Astrocyte (in vitro differentiated cells and primary cell): Measurements from ENCODE around the gene POLDIP3. TPM values are rescaled to one million over a fixed set of nuclear protein-coding genes. Genes with fewer than 3 reads are reported as not detected.

Source experiments
- DNase-seq: peaks from one replicate; pipeline ENCODE4 v3.0.0-alpha.2; 2010; ENCODE audit warnings: low read depth
- FAIRE-seq: peaks from 2 replicates; lab custom pipeline; 2011; peaks lifted over from hg19 to GRCh38; lab: Jason Lieb, UNC
- H2AFZ ChIP-seq: 2 replicates; pipeline ENCODE4 v1.6.0; 2012; ENCODE audit warnings: low read depth, low read length, inconsistent platforms
- H3K27ac ChIP-seq: 2 replicates; pipeline ENCODE4 v1.5.1; 2011; ENCODE audit warnings: low read depth, low read length, inconsistent platforms
- H3K27me3 ChIP-seq: 2 replicates; pipeline ENCODE4 v1.6.0; 2011; ENCODE audit warnings: low read length, inconsistent platforms; ENCODE audit not compliant: insufficient read depth
- H3K36me3 ChIP-seq: 2 replicates; pipeline ENCODE4 v1.5.1; 2011; ENCODE audit warnings: low read length, inconsistent platforms; ENCODE audit not compliant: insufficient read depth
- H3K4me1 ChIP-seq: 2 replicates; pipeline ENCODE4 v1.5.1; 2011; ENCODE audit warnings: low read length, inconsistent platforms; ENCODE audit not compliant: insufficient read depth
- H3K4me2 ChIP-seq: 2 replicates; pipeline ENCODE4 v1.6.0; 2012; ENCODE audit warnings: low read length, inconsistent platforms
- H3K4me3 ChIP-seq: 2 replicates; pipeline ENCODE4 v1.5.1; 2011; ENCODE audit warnings: low read depth, mild to moderate bottlenecking, low read length, inconsistent platforms; ENCODE audit not compliant: insufficient read depth
- H3K79me2 ChIP-seq: 2 replicates; pipeline ENCODE4 v1.6.0; 2012; ENCODE audit warnings: mild to moderate bottlenecking, low read length, inconsistent platforms; ENCODE audit not compliant: insufficient read depth
- H3K9ac ChIP-seq: 2 replicates; pipeline ENCODE4 v1.6.0; 2012; ENCODE audit warnings: mild to moderate bottlenecking, low read length, inconsistent platforms
- H3K9me3 ChIP-seq: 2 replicates; pipeline ENCODE4 v1.5.1; 2012; ENCODE audit warnings: low read depth, mild to moderate bottlenecking, low read length, inconsistent platforms; ENCODE audit not compliant: insufficient read depth
- H4K20me1 ChIP-seq: 2 replicates; pipeline ENCODE4 v1.6.0; 2012; ENCODE audit warnings: low read length, inconsistent platforms; ENCODE audit not compliant: insufficient read depth
- H3K27ac Mint-ChIP-seq: one replicate; pipeline ENCODE4 v1.8.0; 2021; ENCODE audit warnings: mild to moderate bottlenecking, mixed read lengths; ENCODE audit not compliant: unreplicated experiment
- H3K27me3 Mint-ChIP-seq: one replicate; pipeline ENCODE4 v1.8.0; 2021; ENCODE audit warnings: low read depth, mixed read lengths; ENCODE audit not compliant: unreplicated experiment
- H3K36me3 Mint-ChIP-seq: one replicate; pipeline ENCODE4 v1.8.0; 2021; ENCODE audit warnings: low read depth, mixed read lengths; ENCODE audit not compliant: unreplicated experiment
- H3K4me1 Mint-ChIP-seq: one replicate; pipeline ENCODE4 v1.8.0; 2021; ENCODE audit warnings: low read depth, mixed read lengths; ENCODE audit not compliant: unreplicated experiment
- H3K4me3 Mint-ChIP-seq: one replicate; pipeline ENCODE4 v1.8.0; 2021; ENCODE audit warnings: mild to moderate bottlenecking, moderate library complexity, mixed read lengths; ENCODE audit not compliant: unreplicated experiment
- H3K9me3 Mint-ChIP-seq: one replicate; pipeline ENCODE4 v1.8.0; 2021; ENCODE audit warnings: mild to moderate bottlenecking, mixed read lengths; ENCODE audit not compliant: unreplicated experiment
- EZH2 ChIP-seq: IDR thresholded peaks from 2 replicates; pipeline ENCODE4 v1.6.1; 2012; ENCODE audit warnings: mild to moderate bottlenecking, low read length, inconsistent platforms; ENCODE audit not compliant: insufficient read depth
- total RNA-seq: library from RNA; stranded (reverse); gene quantifications from 2 replicates; pipeline ENCODE4 v1.2.1, GENCODE V29; 2021
- TF ChIP-seq, protein P1 (sequence below): IDR thresholded peaks from 2 replicates; pipeline ENCODE4 v1.5.1; 2011; ENCODE audit warnings: low read depth, mild to moderate bottlenecking, inconsistent platforms, low read length, moderate library complexity; ENCODE audit not compliant: insufficient read depth

POLDIP3 gene
- total RNA-seq, 1 donor from 2014 or later: 57.1 TPM

DNA sequence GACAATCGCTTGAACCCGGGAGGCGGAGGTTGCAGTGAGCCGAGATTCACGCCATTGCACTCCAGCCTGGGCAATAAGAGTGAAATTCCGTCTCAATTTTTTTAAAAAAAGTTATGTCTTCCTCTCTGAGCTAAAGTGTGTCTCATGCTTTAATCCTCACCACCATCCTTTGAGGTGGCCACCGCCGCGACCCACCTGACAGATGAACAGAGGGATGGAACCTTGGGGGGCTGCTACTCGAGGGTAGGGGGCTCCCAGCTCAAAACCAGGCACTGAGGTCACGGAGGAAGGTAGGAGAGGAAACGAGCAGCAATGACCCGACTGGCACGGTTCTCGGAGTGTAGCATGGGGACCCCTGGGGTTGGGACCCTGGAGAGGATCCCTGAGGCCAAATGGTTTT lies 10.7 kb upstream of the POLDIP3 start:
- DNase-seq (no peak), FAIRE-seq (no peak)
- Histone ChIP-seq H3K9ac (no peak overlapping the region), H3K9me3 (no peaks in the 10 kb centered on the region), H3K4me3 (no peak overlapping the region), H3K36me3 (peaks cover 7% of the 10 kb centered on the region), H3K27ac (no peak overlapping the region), H3K4me2 (no peak overlapping the region), H4K20me1 (peaks cover 14% of the 10 kb centered on the region), H3K4me1 (peaks cover 15% of the 10 kb centered on the region), H3K79me2 (peaks cover under 1% of the 10 kb centered on the region), H3K27me3 (no peaks in the 10 kb centered on the region), H2AFZ (no peak overlapping the region)
- Mint-ChIP-seq H3K27me3 (no peaks in the 10 kb centered on the region), H3K27ac (no peak overlapping the region), H3K4me3 (no peak overlapping the region), H3K4me1 (peaks cover 10% of the 10 kb centered on the region), H3K36me3 (peaks cover 11% of the 10 kb centered on the region), H3K9me3 (no peaks in the 10 kb centered on the region)
- no peak for TF ChIP-seq EZH2
- TF ChIP-seq, protein P1, sequence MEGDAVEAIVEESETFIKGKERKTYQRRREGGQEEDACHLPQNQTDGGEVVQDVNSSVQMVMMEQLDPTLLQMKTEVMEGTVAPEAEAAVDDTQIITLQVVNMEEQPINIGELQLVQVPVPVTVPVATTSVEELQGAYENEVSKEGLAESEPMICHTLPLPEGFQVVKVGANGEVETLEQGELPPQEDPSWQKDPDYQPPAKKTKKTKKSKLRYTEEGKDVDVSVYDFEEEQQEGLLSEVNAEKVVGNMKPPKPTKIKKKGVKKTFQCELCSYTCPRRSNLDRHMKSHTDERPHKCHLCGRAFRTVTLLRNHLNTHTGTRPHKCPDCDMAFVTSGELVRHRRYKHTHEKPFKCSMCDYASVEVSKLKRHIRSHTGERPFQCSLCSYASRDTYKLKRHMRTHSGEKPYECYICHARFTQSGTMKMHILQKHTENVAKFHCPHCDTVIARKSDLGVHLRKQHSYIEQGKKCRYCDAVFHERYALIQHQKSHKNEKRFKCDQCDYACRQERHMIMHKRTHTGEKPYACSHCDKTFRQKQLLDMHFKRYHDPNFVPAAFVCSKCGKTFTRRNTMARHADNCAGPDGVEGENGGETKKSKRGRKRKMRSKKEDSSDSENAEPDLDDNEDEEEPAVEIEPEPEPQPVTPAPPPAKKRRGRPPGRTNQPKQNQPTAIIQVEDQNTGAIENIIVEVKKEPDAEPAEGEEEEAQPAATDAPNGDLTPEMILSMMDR: no peak

DNA sequence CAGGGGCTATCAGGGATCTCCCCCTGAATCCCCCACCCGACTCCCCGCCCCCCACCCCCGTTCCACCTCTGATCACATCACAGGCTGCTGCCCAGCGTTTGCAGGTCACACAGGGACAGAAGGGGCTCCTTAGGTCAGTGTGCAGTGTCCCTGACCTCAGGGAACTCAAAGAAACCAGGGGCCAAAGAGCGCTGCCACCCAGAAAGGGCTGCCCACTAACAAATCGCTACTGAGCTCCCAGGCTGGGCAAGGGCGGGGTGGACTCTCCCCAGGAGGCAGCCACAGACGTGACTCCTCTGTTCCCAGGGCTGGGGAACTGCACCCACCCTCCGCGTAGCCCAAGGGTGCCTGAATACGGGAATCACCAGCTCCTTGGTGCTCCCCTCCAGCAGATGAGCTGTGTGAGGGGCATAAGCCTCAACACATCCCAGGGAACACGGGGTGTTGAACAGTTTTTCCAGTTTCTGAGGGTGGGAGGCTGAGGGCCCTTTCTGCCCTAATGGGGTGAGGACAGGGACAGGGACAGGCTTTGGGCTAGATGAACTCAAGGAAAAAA lies 9.9 kb upstream of the POLDIP3 start:
- Histone ChIP-seq H3K27ac (no peak overlapping the region), H2AFZ (no peak overlapping the region), H3K4me1 (peaks cover 17% of the 10 kb centered on the region), H3K79me2 (no peaks in the 10 kb centered on the region), H4K20me1 (peaks cover 17% of the 10 kb centered on the region), H3K4me3 (no peak overlapping the region), H3K4me2 (no peak overlapping the region), H3K27me3 (no peaks in the 10 kb centered on the region), H3K36me3 (peaks cover 9% of the 10 kb centered on the region), H3K9me3 (no peaks in the 10 kb centered on the region), H3K9ac (no peak overlapping the region)
- peaks cover 11% of the 10 kb centered on the region for H3K36me3 Mint-ChIP-seq
- H3K27ac Mint-ChIP-seq: no peak overlapping the region
- H3K9me3 Mint-ChIP-seq: no peaks in the 10 kb centered on the region
- H3K4me3 Mint-ChIP-seq: no peak overlapping the region
- no peaks in the 10 kb centered on the region for H3K27me3 Mint-ChIP-seq
- no peak for FAIRE-seq
- DNase-seq: no peak
- no peak for TF ChIP-seq EZH2
- TF ChIP-seq, protein P1: no peak
- peaks cover 10% of the 10 kb centered on the region for H3K4me1 Mint-ChIP-seq

DNA sequence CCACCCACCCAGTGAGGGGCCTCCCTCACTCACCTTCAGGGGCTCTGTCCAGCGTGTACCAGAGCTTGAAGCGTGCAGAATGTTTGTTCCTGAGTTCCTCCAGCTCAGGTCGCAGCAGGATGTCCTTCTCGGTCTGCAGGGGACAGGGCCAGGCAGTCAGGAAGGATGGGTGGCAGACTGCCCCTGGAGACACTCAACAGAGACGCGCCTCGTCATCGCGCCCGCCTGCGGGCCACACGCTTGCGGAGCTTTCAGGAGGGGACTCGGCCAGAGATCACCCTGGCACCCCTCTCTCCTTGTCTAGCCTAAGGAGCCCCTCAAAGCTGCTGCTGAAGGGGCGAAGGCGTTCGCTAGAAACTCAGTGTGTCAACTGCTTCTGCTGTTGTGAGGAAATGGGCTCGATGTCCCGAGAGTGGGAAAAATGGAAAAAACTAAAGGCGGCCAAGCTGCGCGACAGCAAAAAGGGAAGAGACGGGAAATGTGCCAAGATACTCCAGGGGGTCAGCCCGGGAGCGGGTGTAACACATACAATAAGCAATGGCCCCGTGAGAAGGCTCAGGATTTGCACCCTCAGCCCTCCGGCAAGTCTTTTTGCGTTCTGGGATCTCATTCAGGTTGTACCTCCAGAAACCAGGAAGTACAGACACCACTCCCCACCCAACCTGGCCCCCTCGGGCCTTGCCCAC lies 9.2 kb upstream of the POLDIP3 start:
- no peak for FAIRE-seq
- H4K20me1 ChIP-seq: peaks cover 17% of the 10 kb centered on the region
- no peak for TF ChIP-seq EZH2
- TF ChIP-seq, protein P1: no peak
- H3K27me3 Mint-ChIP-seq: no peaks in the 10 kb centered on the region
- no peaks in the 10 kb centered on the region for H3K27me3 ChIP-seq
- H3K4me3 Mint-ChIP-seq: no peak overlapping the region
- DNase-seq: no peak
- H3K36me3 ChIP-seq: peaks cover 5% of the 10 kb centered on the region
- no peaks in the 10 kb centered on the region for H3K9me3 Mint-ChIP-seq
- H2AFZ ChIP-seq: no peak overlapping the region
- peaks cover 10% of the 10 kb centered on the region for H3K4me1 Mint-ChIP-seq
- H3K4me1 ChIP-seq: peaks cover 17% of the 10 kb centered on the region
- H3K4me2 ChIP-seq: no peak overlapping the region
- no peaks in the 10 kb centered on the region for H3K9me3 ChIP-seq
- H3K36me3 Mint-ChIP-seq: peaks cover 11% of the 10 kb centered on the region
- no peak overlapping the region for H3K27ac Mint-ChIP-seq
- H3K4me3 ChIP-seq: no peak overlapping the region
- H3K79me2 ChIP-seq: no peaks in the 10 kb centered on the region
- H3K27ac ChIP-seq: no peak overlapping the region
- H3K9ac ChIP-seq: no peak overlapping the region
